ENCODE measurements around the gene ARHGEF16.

Gene ARHGEF16

GRCh38 chr1:3494321-3495308, 40.1 kb downstream of the ARHGEF16 start:
- TF ChIP-seq FOXM1 (IDR thresholded peaks at IDR 0.05; ENCODE audit: borderline replicate concordance, low read depth) (no peak), CEBPB (IDR thresholded peaks at IDR 0.05) (no peak), RAD21 (IDR thresholded peaks at IDR 0.05; ENCODE audit: low read depth) (no peak), EGR1 (IDR thresholded peaks at IDR 0.05) (no peak), USF1 (IDR thresholded peaks at IDR 0.05) (no peak), EP300 (IDR thresholded peaks at IDR 0.05; ENCODE audit: borderline replicate concordance) (no peak), CREB1 (IDR thresholded peaks at IDR 0.05; ENCODE audit: low read depth) (no peak)

GRCh38 chr1:3495776-3496745, 41.6 kb downstream of the ARHGEF16 start:
- TF ChIP-seq USF1 (IDR thresholded peaks at IDR 0.05) (no peak), EP300 (IDR thresholded peaks at IDR 0.05; ENCODE audit: borderline replicate concordance) (peak; percentile 91), YY1 (IDR thresholded peaks at IDR 0.05; ENCODE audit: low read depth) (0 out of 2 replicates have a peak, but pooled peaks have one; percentile 19), CREB1 (IDR thresholded peaks at IDR 0.05; ENCODE audit: low read depth) (no peak), FOXM1 (IDR thresholded peaks at IDR 0.05; ENCODE audit: borderline replicate concordance, low read depth) (peak; percentile 52; the same call in 1 of the 2 replicates), TAF1 (IDR thresholded peaks at IDR 0.05; ENCODE audit: low read depth) (no peak), NFIC (IDR thresholded peaks at IDR 0.05) (peak; percentile 72), ZBTB7A (IDR thresholded peaks at IDR 0.05; ENCODE audit: low read depth) (peak; percentile 73), TEAD4 (IDR thresholded peaks at IDR 0.05) (peak; percentile 23), EGR1 (IDR thresholded peaks at IDR 0.05) (peak; percentile 45; the same call in 1 of the 2 replicates), RAD21 (IDR thresholded peaks at IDR 0.05; ENCODE audit: low read depth) (no peak), MAX (IDR thresholded peaks at IDR 0.05) (no peak), REST (IDR thresholded peaks at IDR 0.05; ENCODE audit: low read depth) (no peak), CEBPB (IDR thresholded peaks at IDR 0.05) (no peak), TCF12 (IDR thresholded peaks at IDR 0.05; ENCODE audit: low read depth) (peak; percentile 85)

- no peak for TF ChIP-seq FOXM1 (IDR thresholded peaks at IDR 0.05; ENCODE audit: borderline replicate concordance, low read depth)
- TF ChIP-seq TEAD4 (IDR thresholded peaks at IDR 0.05): no peak
- no peak for TF ChIP-seq EP300 (IDR thresholded peaks at IDR 0.05; ENCODE audit: borderline replicate concordance)
- no peak for TF ChIP-seq CREB1 (IDR thresholded peaks at IDR 0.05; ENCODE audit: low read depth)
- no peak for TF ChIP-seq MAX (IDR thresholded peaks at IDR 0.05)
- TF ChIP-seq NFIC (IDR thresholded peaks at IDR 0.05): no peak
- TF ChIP-seq TCF12 (IDR thresholded peaks at IDR 0.05; ENCODE audit: low read depth): no peak
- no peak for TF ChIP-seq TAF1 (IDR thresholded peaks at IDR 0.05; ENCODE audit: low read depth)
- TF ChIP-seq USF1 (IDR thresholded peaks at IDR 0.05): no peak
- TF ChIP-seq ZBTB7A (IDR thresholded peaks at IDR 0.05; ENCODE audit: low read depth): no peak
- no peak for TF ChIP-seq YY1 (IDR thresholded peaks at IDR 0.05; ENCODE audit: low read depth)
- TF ChIP-seq CEBPB (IDR thresholded peaks at IDR 0.05): no peak
- TF ChIP-seq EGR1 (IDR thresholded peaks at IDR 0.05): no peak
- TF ChIP-seq RAD21 (IDR thresholded peaks at IDR 0.05; ENCODE audit: low read depth): no peak
- TF ChIP-seq REST (IDR thresholded peaks at IDR 0.05; ENCODE audit: low read depth): no peak
Measured at GRCh38 chr1:3496916-3497315, 42.5 kb downstream of the ARHGEF16 start.

- no peak for TF ChIP-seq CEBPB (IDR thresholded peaks at IDR 0.05)
- TF ChIP-seq EGR1 (IDR thresholded peaks at IDR 0.05): no peak
- TF ChIP-seq TAF1 (IDR thresholded peaks at IDR 0.05; ENCODE audit: low read depth): no peak
- no peak for TF ChIP-seq USF1 (IDR thresholded peaks at IDR 0.05)
- no peak for TF ChIP-seq CREB1 (IDR thresholded peaks at IDR 0.05; ENCODE audit: low read depth)
- no peak for TF ChIP-seq ZBTB7A (IDR thresholded peaks at IDR 0.05; ENCODE audit: low read depth)
- TF ChIP-seq FOXM1 (IDR thresholded peaks at IDR 0.05; ENCODE audit: borderline replicate concordance, low read depth): no peak
- TF ChIP-seq TEAD4 (IDR thresholded peaks at IDR 0.05): no peak
- no peak for TF ChIP-seq YY1 (IDR thresholded peaks at IDR 0.05; ENCODE audit: low read depth)
- no peak for TF ChIP-seq MAX (IDR thresholded peaks at IDR 0.05)
- TF ChIP-seq NFIC (IDR thresholded peaks at IDR 0.05): no peak
- no peak for TF ChIP-seq REST (IDR thresholded peaks at IDR 0.05; ENCODE audit: low read depth)
- no peak for TF ChIP-seq EP300 (IDR thresholded peaks at IDR 0.05; ENCODE audit: borderline replicate concordance)
- TF ChIP-seq TCF12 (IDR thresholded peaks at IDR 0.05; ENCODE audit: low read depth): no peak
- TF ChIP-seq RAD21 (IDR thresholded peaks at IDR 0.05; ENCODE audit: low read depth): no peak
Measured at GRCh38 chr1:3497521-3497920, 43.1 kb downstream of the ARHGEF16 start.

Data from Ishikawa (cell line).